Renal cortex interstitium (tissue), 11 donors: ENCODE measurements around the gene INHA. TPM values are rescaled to one million over a fixed set of nuclear protein-coding genes. Genes with fewer than 3 reads are reported as not detected.

Experiments
- DNase-seq, 11 donors: peaks; one replicate each; pipeline ENCODE4 v3.0.0-alpha.2; 2013; ENCODE audit warnings: low read depth in 9 of 11, low spot score in 4 of 11; ENCODE audit errors: extremely low read depth in 1 of 11
- polyA plus RNA-seq, 3 donors: library from polyadenylated mRNA; unstranded; fragments of 120-200 nt; gene quantifications; one replicate each; pipeline ENCODE4 v1.2.1, GENCODE V29; 2013; ENCODE audit not compliant: insufficient read length in 3 of 3

INHA gene
- polyA plus RNA-seq, 3 donors, result 0.73 to 5.1 (median 1.3) TPM

- no peak for DNase-seq
Observed at GRCh38 chr2:219553463-219553963, 18.6 kb upstream of the INHA start.

GRCh38 chr2:219554350-219554749, 17.8 kb upstream of the INHA start:
- no peak for DNase-seq

- no peak for DNase-seq
Observed at GRCh38 chr2:219555956-219556355, 16.2 kb upstream of the INHA start.

DNA sequence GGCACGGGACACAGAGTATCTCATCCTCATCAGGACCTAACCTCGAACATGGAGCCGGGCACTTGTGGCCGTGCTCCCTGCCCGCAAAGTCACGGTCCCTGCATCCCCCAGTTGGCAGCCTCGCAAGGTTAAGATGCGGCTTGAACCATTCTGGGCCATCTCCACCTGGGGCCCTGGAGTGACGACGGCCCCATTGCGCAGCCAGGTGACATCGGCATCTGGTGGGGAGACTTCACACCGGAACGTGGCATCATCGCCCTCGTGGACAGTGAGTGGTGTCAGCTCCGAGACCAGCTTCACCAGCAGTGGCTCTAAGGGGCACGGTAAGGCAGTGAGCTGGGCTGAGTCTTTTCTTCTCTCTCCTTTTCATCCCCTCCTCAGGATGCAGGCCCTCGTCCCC, 15.7 kb upstream of the INHA start:
- DNase-seq, result no peak

GRCh38 chr2:219557320-219557719, 14.8 kb upstream of the INHA start:
- DNase-seq, result no peak

- no peak for DNase-seq
Observed at GRCh38 chr2:219557791-219558785, 14.0 kb upstream of the INHA start.

GRCh38 chr2:219559156-219559915, 12.8 kb upstream of the INHA start:
- DNase-seq, result no peak

- no peak for DNase-seq
Observed at GRCh38 chr2:219560037-219560892, 11.8 kb upstream of the INHA start.

DNA sequence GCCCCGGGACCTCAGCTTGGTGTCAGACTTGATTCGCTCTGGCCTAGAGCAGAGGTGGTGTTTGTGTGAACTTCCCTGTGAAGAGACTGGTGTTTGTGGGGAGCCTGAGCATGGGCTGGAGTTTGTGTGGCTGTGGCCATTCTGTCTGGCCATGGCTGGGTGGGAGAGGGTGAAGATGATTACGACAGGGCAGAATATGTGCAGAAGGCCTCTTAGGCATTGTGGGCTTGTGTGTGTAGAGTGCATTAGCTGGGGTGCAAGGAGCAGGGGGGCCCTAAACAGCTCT, 11.3 kb upstream of the INHA start:
- no peak for DNase-seq

DNA sequence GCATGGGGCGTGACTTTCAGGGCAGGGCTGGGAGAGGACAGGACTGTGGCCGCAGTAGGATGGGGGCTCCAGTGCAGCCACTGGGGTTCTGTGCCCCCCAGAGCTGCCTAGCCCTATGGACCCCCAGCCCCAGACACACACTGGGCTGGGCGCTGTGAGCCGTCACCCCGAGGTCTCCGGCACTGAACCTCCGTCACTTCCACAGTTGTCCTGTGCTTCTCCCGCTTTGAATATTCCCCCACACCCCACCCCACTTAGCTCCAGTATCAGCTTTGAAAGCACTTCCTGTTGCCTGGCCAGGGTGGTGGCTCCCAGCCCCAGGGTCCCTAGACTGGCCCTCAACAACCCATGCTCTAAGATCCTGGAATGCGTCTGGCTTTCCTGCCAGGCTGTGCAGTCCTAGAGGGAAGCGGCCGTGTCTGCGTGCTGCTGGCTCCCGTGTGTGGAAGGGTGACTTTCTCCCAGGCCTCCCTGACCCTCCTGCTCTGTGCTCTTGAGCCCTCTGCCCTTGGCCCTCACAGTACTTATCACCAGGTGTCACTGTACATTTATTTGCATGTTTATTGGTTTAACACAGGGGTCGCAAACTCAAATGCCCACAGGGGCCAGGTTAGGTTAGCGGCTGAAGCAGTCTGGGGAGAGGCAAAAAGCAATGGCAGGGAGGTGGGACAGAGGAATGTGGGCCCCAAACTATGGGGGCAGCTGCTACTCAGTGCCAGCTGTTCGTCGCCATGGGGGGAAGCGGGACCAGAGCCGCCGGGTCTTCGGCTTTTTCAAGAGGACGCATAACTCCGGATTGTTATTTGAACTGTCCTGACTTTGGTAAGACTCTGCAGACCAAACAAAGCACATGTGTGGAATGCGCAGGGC, 10.7 kb upstream of the INHA start:
- DNase-seq, result no peak

GRCh38 chr2:219562049-219563020, 9.8 kb upstream of the INHA start:
- no peak for DNase-seq

GRCh38 chr2:219563271-219563928, 8.7 kb upstream of the INHA start:
- DNase-seq, result no peak

DNA sequence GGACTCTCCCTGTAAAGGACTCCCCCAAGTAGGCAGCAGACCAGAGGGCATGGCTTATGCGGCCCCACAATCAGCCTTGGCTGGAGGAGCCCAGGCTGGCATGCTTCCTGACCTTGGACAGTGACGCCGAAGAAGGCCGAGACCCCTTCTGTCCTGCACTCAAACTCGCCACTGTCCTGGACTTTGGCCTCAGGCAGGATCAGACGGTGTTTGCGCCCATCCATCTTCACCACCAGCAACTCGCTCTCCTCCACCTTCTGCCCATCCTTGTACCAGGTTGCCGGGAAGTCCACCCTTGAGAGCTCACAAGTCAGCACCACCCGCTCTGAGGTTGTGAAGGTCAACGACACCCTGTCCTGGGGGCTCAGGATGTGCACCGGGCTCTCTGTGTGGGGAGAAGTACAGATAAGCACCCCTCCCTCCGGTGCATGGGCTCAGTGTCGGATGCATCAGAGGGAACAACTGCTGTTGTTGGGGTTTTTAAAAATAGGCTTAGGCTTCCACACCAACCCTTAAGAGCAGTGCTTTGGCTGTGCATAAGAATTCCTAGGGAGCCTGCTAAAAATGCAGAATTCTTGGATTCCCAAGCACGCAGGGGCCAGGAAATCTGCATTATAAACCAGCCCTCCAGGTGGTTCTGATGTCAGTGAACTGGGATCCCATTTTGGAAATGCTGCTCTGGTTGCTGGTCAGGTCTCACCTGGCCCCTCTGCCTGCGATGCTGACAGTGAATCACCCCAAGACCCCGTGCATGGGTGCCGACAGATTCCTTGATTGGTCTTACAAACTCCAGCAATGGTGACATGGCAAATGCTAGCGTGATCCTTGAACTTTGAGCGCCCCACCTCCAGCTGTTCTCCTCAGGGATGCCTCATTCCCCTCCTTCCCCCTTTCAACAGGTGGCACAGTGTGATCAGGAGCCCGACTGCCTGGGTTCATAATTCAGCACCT, 6.7 kb upstream of the INHA start:
- DNase-seq, result no peak

DNA sequence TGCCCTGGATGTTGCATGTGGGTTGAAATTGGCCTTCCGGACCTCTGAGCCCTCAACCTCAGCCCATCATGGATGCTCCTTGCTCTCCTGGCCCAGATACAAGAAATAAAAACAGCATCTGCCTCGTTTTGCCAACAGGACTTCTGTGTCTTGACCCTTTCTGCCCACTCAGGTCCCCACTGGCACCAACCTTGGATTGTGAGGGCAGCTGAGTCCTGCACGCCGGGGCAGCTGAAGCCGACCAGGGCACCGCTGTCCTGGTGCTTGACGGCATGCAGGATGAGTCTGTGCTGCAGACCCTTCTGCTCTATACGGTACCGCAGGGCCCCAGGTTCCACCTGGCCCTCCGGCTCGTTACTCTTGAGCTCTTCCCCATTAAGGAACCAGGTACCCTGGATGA, 5.5 kb upstream of the INHA start:
- no peak for DNase-seq

DNA sequence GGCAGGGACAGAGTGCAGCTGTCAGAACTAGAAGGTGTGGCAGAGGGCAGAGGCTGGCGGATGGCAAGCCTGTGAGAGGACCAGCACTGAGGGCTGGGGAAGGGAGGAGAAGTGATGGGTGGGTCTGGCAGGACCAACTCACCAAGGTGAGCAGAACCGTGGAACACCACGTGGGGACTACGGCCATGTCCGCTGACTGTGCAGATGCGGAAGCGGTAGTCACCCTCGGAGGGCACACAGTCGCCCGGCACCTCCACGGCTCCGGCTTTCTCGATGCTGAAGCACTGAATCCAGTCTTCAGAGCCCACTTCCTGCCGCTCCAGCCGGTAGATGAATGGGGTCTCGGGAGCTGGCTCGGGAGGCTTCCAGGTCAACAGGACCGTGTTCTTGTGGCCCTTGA, 5.0 kb upstream of the INHA start:
- DNase-seq, result no peak
